Epidermal melanocyte (primary cell): ENCODE measurements around the gene ATP6V0A4.
A peak's percentile ranks its signal among the peaks of the same experiment; 100 is the strongest.
"Not testable (repeated sequence)": the region's sequence is repeated elsewhere in the genome, so short reads cannot be mapped to it uniquely, and the experiment has no call there.

Experiments
- DNase-seq: peaks from one replicate; pipeline ENCODE4 v3.0.0; 2011; ENCODE audit warnings: low spot score; ENCODE audit not compliant: insufficient read length

ATP6V0A4 gene

GRCh38 chr7:138752518-138753149, 45.4 kb downstream of the ATP6V0A4 start:
- no peak for DNase-seq

- DNase-seq: no peak
These were observed 47.0 kb downstream of the ATP6V0A4 start for GRCh38 chr7:138750901-138751464.

GRCh38 chr7:138750473-138750872, 47.5 kb downstream of the ATP6V0A4 start:
- DNase-seq: no peak

GRCh38 chr7:138749960-138750359, 48.0 kb downstream of the ATP6V0A4 start:
- no peak for DNase-seq

GRCh38 chr7:138748666-138749065, 49.3 kb downstream of the ATP6V0A4 start:
- no peak for DNase-seq

GRCh38 chr7:138746073-138746472, 51.9 kb downstream of the ATP6V0A4 start:
- DNase-seq: no peak

GRCh38 chr7:138745189-138745588, 52.8 kb downstream of the ATP6V0A4 start:
- DNase-seq: no peak

GRCh38 chr7:138741453-138741735, 56.6 kb downstream of the ATP6V0A4 start:
- DNase-seq: no peak

- no peak for DNase-seq
These were observed 58.1 kb downstream of the ATP6V0A4 start for GRCh38 chr7:138739859-138740258.

- peak; percentile 72 for DNase-seq
These were observed 59.3 kb downstream of the ATP6V0A4 start for GRCh38 chr7:138738551-138739335.

- DNase-seq: no peak
These were observed 59.9 kb downstream of the ATP6V0A4 start for GRCh38 chr7:138738114-138738513.

- no peak for DNase-seq
These were observed 62.6 kb downstream of the ATP6V0A4 start for GRCh38 chr7:138735399-138735798.

GRCh38 chr7:138731733-138732132, 66.3 kb downstream of the ATP6V0A4 start:
- not testable (repeated sequence) for DNase-seq

GRCh38 chr7:138729444-138729843, 68.6 kb downstream of the ATP6V0A4 start:
- DNase-seq: no peak

GRCh38 chr7:138727336-138728099, 70.5 kb downstream of the ATP6V0A4 start:
- no peak for DNase-seq

- no peak for DNase-seq
These were observed 71.7 kb downstream of the ATP6V0A4 start for GRCh38 chr7:138726288-138726687.

- no peak for DNase-seq
These were observed 77.7 kb downstream of the ATP6V0A4 start for GRCh38 chr7:138720286-138720685.

GRCh38 chr7:138716889-138717288, 81.1 kb downstream of the ATP6V0A4 start:
- no peak for DNase-seq

- DNase-seq: no peak
These were observed 84.8 kb downstream of the ATP6V0A4 start for GRCh38 chr7:138713191-138713590.

- DNase-seq: no peak
These were observed 85.3 kb downstream of the ATP6V0A4 start for GRCh38 chr7:138712652-138713051.

GRCh38 chr7:138710536-138711385, 87.2 kb downstream of the ATP6V0A4 start:
- no peak for DNase-seq
